ENCODE results near the gene RCBTB2. TPM values are rescaled to one million over a fixed set of nuclear protein-coding genes. Genes with fewer than 3 reads are reported as not detected.

RCBTB2 gene
- total and polyA plus RNA-seq, 9 of the 15 experiments (the other 6 are each of a cell fraction or from before 2014, with no cell fraction given) = 0.91 to 3.3 (median 1.5) TPM

GRCh38 chr13:48478391-48478790, 54.5 kb downstream of the RCBTB2 start:
- CTCF ChIA-PET (ENCODE audit: low intra/inter-chr PET ratio) = no interaction called here
- TF ChIP-seq NCOR1 (IDR thresholded peaks at IDR 0.05) (no peak), ZNF140 (CRISPR knock-in tag; IDR thresholded peaks at IDR 0.05) (no peak), FOSL1 (tag; conservative IDR thresholded peaks at IDR 0.05) (no peak), KDM2B (CRISPR knock-in tag; IDR thresholded peaks at IDR 0.05) (no peak), ZNF239 (CRISPR knock-in tag; IDR thresholded peaks at IDR 0.05) (no peak), AFF4 (CRISPR knock-in tag; IDR thresholded peaks at IDR 0.05) (no peak), FOXP1 (CRISPR knock-in tag; IDR thresholded peaks at IDR 0.05) (no peak), STAT5B (CRISPR knock-in tag; IDR thresholded peaks at IDR 0.05) (no peak), CC2D1A (IDR thresholded peaks at IDR 0.05) (no peak), CEBPZ (IDR thresholded peaks at IDR 0.05; ENCODE audit: borderline replicate concordance, low read depth, low read length) (no peak), ERF (CRISPR knock-in tag; IDR thresholded peaks at IDR 0.05) (no peak), MAFK (IDR thresholded peaks at IDR 0.05; ENCODE audit: low read length) (no peak), THRA (IDR thresholded peaks at IDR 0.05) (no peak), ZNF764 (CRISPR knock-in tag; IDR thresholded peaks at IDR 0.05; ENCODE audit: low read depth) (no peak), MITF (IDR thresholded peaks at IDR 0.05) (no peak)
- Histone ChIP-seq H3K27me3 (ENCODE audit: control insufficient read depth in 2 of 2, insufficient read depth in 2 of 2, low read length in 2 of 2) (no peaks in the 10 kb centered on the region), H3K9ac (ENCODE audit: insufficient read depth in 1 of 2, low read depth in 2 of 2, low read length in 2 of 2) (no peak overlapping the region), H3K4me1 (replicated peaks in 1 of 2; ENCODE audit: control insufficient read depth in 2 of 2, insufficient read depth in 2 of 2, low read length in 2 of 2) (no peaks in the 10 kb centered on the region), H2AFZ (ENCODE audit: low read depth, low read length) (no peak overlapping the region), H3K79me2 (ENCODE audit: control insufficient read depth, insufficient read depth, low read length) (no peaks in the 10 kb centered on the region), H3K9me3 (replicated peaks; ENCODE audit: control insufficient read depth, insufficient read depth, low read depth, low read length) (no peaks in the 10 kb centered on the region), H3K36me3 (ENCODE audit: control insufficient read depth, insufficient read depth, low read length) (peaks cover 3% of the 10 kb centered on the region; the same call in 1 of the 3 replicates), H3K27ac (ENCODE audit: extremely low read depth, low read depth, low read length) (no peak overlapping the region), H3K9me1 (ENCODE audit: control insufficient read depth, insufficient read depth, low read length) (no peaks in the 10 kb centered on the region), H3K4me2 (ENCODE audit: insufficient read depth, low read length) (no peak overlapping the region), H4K20me1 (replicated peaks; ENCODE audit: control insufficient read depth, insufficient read depth, low read length) (no peaks in the 10 kb centered on the region), H3K4me3 (no peak overlapping the region)
- ATAC-seq (no peak), DNase-seq (ENCODE audit: extremely low read depth in 1 of 4, low spot score in 3 of 4) (no peak), FAIRE-seq (no peak)
- POLR2A ChIA-PET = no interaction called here
- BruUV-seq (replicated peaks) = no TSS peak
- intact Hi-C loops (cut with micrococcal nuclease) (no loop called here), in situ Hi-C loops (cut with MboI) (no loop called here)
- 67% methylated on average over 1 of the region's 1 CpG for WGBS (ENCODE audit: insufficient coverage, low coverage, missing lambda C conversion rate)
